GM23338 (cell line): ENCODE measurements around the gene STEAP1. TPM values are rescaled to one million over a fixed set of nuclear protein-coding genes. Genes with fewer than 3 reads are reported as not detected.
"Not testable (repeated sequence)": the region's sequence is repeated elsewhere in the genome, so short reads cannot be mapped to it uniquely, and the experiment has no call there.

Experiments used
- ATAC-seq: fragments of 200-7000 bp; cut with Tn5 transposase; 3 replicates; pipeline ENCODE4 v1.9.1; 2020
- DNase-seq: peaks from one replicate; pipeline ENCODE4 v3.0.0-alpha.2; 2015; ENCODE audit warnings: low spot score
- H2AFZ ChIP-seq: fragments of 200-600 bp; sonication (generic); 2 replicates; pipeline ENCODE4 v1.8.0; 2016; ENCODE audit warnings: antibody characterized with exemption, mild to moderate bottlenecking, moderate library complexity
- H3F3A ChIP-seq: fragments of 200-600 bp; sonication (generic); replicated peaks from 2 replicates; pipeline ENCODE4 v1.8.0; 2017; ENCODE audit warnings: antibody characterized with exemption, mixed run types, low read depth
- H3K27ac ChIP-seq: fragments of 200-600 bp; sonication (generic); 2 replicates; pipeline ENCODE4 v1.6.1; 2016; ENCODE audit warnings: low read depth
- H3K27me3 ChIP-seq: fragments of 200-600 bp; sonication (generic); 2 replicates; pipeline ENCODE4 v1.8.0; 2016; ENCODE audit warnings: mild to moderate bottlenecking, mixed run types, moderate library complexity; ENCODE audit not compliant: insufficient read depth
- H3K36me3 ChIP-seq: fragments of 200-600 bp; sonication (generic); 2 replicates; pipeline ENCODE4 v1.8.0; 2016; ENCODE audit warnings: mild to moderate bottlenecking; ENCODE audit not compliant: insufficient read depth
- H3K4me1 ChIP-seq: fragments of 200-600 bp; sonication (generic); 2 replicates; pipeline ENCODE4 v1.8.0; 2016; ENCODE audit warnings: mild to moderate bottlenecking, moderate library complexity; ENCODE audit not compliant: insufficient read depth
- H3K4me2 ChIP-seq: fragments of 200-600 bp; sonication (generic); 2 replicates; pipeline ENCODE4 v1.7.1; 2017; ENCODE audit warnings: mixed run types
- H3K4me3 ChIP-seq: fragments of 200-600 bp; sonication (generic); 2 replicates; pipeline ENCODE4 v1.6.1; 2016; ENCODE audit warnings: mixed run types
- H3K79me2 ChIP-seq: fragments of 200-600 bp; sonication (generic); replicated peaks from 2 replicates; pipeline ENCODE4 v1.8.0; 2017; ENCODE audit warnings: mild to moderate bottlenecking; ENCODE audit not compliant: insufficient read depth
- H3K9me2 ChIP-seq: fragments of 200-600 bp; sonication (generic); 2 replicates; pipeline ENCODE4 v1.8.0; 2017; ENCODE audit not compliant: insufficient read depth
- H4K20me1 ChIP-seq: fragments of 200-600 bp; sonication (generic); replicated peaks from 2 replicates; pipeline ENCODE4 v1.8.0; 2017; ENCODE audit warnings: mild to moderate bottlenecking; ENCODE audit not compliant: insufficient read depth
- H3K27ac Mint-ChIP-seq: 2 replicates; pipeline ENCODE4 v1.8.0; 2020; ENCODE audit warnings: inconsistent platforms, mild to moderate bottlenecking, moderate library complexity, mixed read lengths
- H3K27me3 Mint-ChIP-seq: 3 replicates; pipeline ENCODE4 v1.8.0; 2022; ENCODE audit warnings: low read depth, mild to moderate bottlenecking, moderate library complexity, mixed read lengths, inconsistent platforms; ENCODE audit not compliant: insufficient read depth, poor library complexity
- H3K36me3 Mint-ChIP-seq: 3 replicates; pipeline ENCODE4 v1.8.0; 2021; ENCODE audit warnings: low read depth, mild to moderate bottlenecking, inconsistent platforms, moderate library complexity, mixed read lengths
- H3K4me1 Mint-ChIP-seq: 3 replicates; pipeline ENCODE4 v1.8.0; 2020; ENCODE audit warnings: mild to moderate bottlenecking, inconsistent platforms, mixed read lengths
- H3K4me3 Mint-ChIP-seq: 3 replicates; pipeline ENCODE4 v1.8.0; 2021; ENCODE audit warnings: moderate library complexity, mild to moderate bottlenecking, inconsistent platforms, mixed read lengths
- H3K9me3 Mint-ChIP-seq: 3 replicates; pipeline ENCODE4 v1.8.0; 2020; ENCODE audit warnings: moderate library complexity, mild to moderate bottlenecking, inconsistent platforms, mixed read lengths
- CREB1 ChIP-seq: fragments of 250-450 bp; sonication (Bioruptor Pico); IDR thresholded peaks from 2 replicates; pipeline ENCODE4 v1.5.0; 2020; ENCODE audit warnings: low read depth, mild to moderate bottlenecking, moderate library complexity
- EZH2 ChIP-seq: fragments of 200-600 bp; sonication (generic); IDR thresholded peaks from one replicate; pipeline ENCODE4 v1.8.0; 2017; ENCODE audit warnings: antibody characterized with exemption, mild to moderate bottlenecking, low read depth; ENCODE audit not compliant: unreplicated experiment
- polyA plus RNA-seq: library from polyadenylated mRNA; unstranded; fragments of >200 nt; fragmentation: Nextera tagmentation; extraction: Ambion mirVana; gene quantifications from 2 replicates; pipeline ENCODE4 v1.2.1, GENCODE V29; 2016
- total RNA-seq: library from RNA; depleted of rRNA; stranded (reverse); fragments of >200 nt; shearing (Covaris generic); gene quantifications from 2 replicates; pipeline ENCODE4 v1.2.3, GENCODE V29; 2014

The STEAP1 gene
- total and polyA plus RNA-seq, 2 experiments from 2014 or later, result 14.7 to 14.9 TPM

- peak overlapping the region; percentile 78 for H3K4me3 Mint-ChIP-seq
- DNase-seq, result peak; percentile 49
- not testable (repeated sequence) for H3K36me3 Mint-ChIP-seq, H3K4me1 ChIP-seq, H3K4me1 Mint-ChIP-seq, H3K27ac ChIP-seq, H3K9me2 ChIP-seq, H3F3A ChIP-seq, H3K79me2 ChIP-seq, H3K27ac Mint-ChIP-seq, H4K20me1 ChIP-seq, H3K9me3 Mint-ChIP-seq, H3K36me3 ChIP-seq
- peak; percentile 64 for TF ChIP-seq EZH2
- peak; percentile 79 for ATAC-seq
- Histone ChIP-seq H2AFZ (peak overlapping the region; percentile 98), H3K4me3 (peak overlapping the region; percentile 56), H3K27me3 (peaks cover 36% of the 10 kb centered on the region), H3K4me2 (peak overlapping the region; percentile 77)
- H3K27me3 Mint-ChIP-seq, result peaks cover 17% of the 10 kb centered on the region
These were observed 35.6 kb upstream of the STEAP1 start for GRCh38 chr7:90118551-90119177.

GRCh38 chr7:90119178-90119971 lies 34.9 kb upstream of the STEAP1 start:
- Mint-ChIP-seq H3K27ac (no peak overlapping the region), H3K4me1 (peaks cover 4% of the 10 kb centered on the region; the same call in 2 of the 3 replicates), H3K36me3 (peaks cover 3% of the 10 kb centered on the region; the same call in 1 of the 3 replicates), H3K9me3 (peaks cover 9% of the 10 kb centered on the region), H3K27me3 (peaks cover 17% of the 10 kb centered on the region), H3K4me3 (peak overlapping the region; percentile 78)
- Histone ChIP-seq H3K27ac (no peak overlapping the region), H3K4me3 (peak overlapping the region; percentile 56), H2AFZ (peak overlapping the region; percentile 89), H3K4me2 (peak overlapping the region; percentile 77), H3K27me3 (peaks cover 36% of the 10 kb centered on the region), H3K9me2 (no peaks in the 10 kb centered on the region), H3K36me3 (no peaks in the 10 kb centered on the region), H4K20me1 (no peaks in the 10 kb centered on the region), H3K79me2 (no peaks in the 10 kb centered on the region), H3F3A (no peaks in the 10 kb centered on the region), H3K4me1 (no peaks in the 10 kb centered on the region)
- TF ChIP-seq EZH2, result peak; percentile 70
- TF ChIP-seq CREB1 (CRISPR knock-in tag), result no peak
- DNase-seq (peak; percentile 55), ATAC-seq (peak; percentile 83)

GRCh38 chr7:90120205-90120604 lies 34.1 kb upstream of the STEAP1 start:
- not testable (repeated sequence) for H3K27ac ChIP-seq, H3F3A ChIP-seq, DNase-seq, H3K9me3 Mint-ChIP-seq, ATAC-seq, H3K36me3 Mint-ChIP-seq, H4K20me1 ChIP-seq, H3K4me1 ChIP-seq, H3K27ac Mint-ChIP-seq, H3K79me2 ChIP-seq, H3K4me1 Mint-ChIP-seq, H2AFZ ChIP-seq, H3K36me3 ChIP-seq, H3K9me2 ChIP-seq
- Mint-ChIP-seq H3K27me3 (peaks cover 17% of the 10 kb centered on the region), H3K4me3 (peak overlapping the region; percentile 78)
- peak overlapping the region; percentile 56 for H3K4me3 ChIP-seq
- peaks cover 36% of the 10 kb centered on the region for H3K27me3 ChIP-seq
- peak overlapping the region; percentile 77 for H3K4me2 ChIP-seq

GRCh38 chr7:90131746-90132145 lies 22.5 kb upstream of the STEAP1 start:
- not testable (repeated sequence) for H3K4me2 ChIP-seq, H4K20me1 ChIP-seq, H3K4me3 Mint-ChIP-seq, H3F3A ChIP-seq, H3K27me3 ChIP-seq, H3K27me3 Mint-ChIP-seq, H3K36me3 ChIP-seq, H3K4me1 Mint-ChIP-seq, DNase-seq, H3K4me1 ChIP-seq, H3K9me2 ChIP-seq, H3K27ac ChIP-seq, H3K4me3 ChIP-seq, H3K79me2 ChIP-seq, H3K27ac Mint-ChIP-seq, ATAC-seq, H2AFZ ChIP-seq
- Mint-ChIP-seq H3K36me3 (peaks cover 29% of the 10 kb centered on the region), H3K9me3 (peaks cover 32% of the 10 kb centered on the region)

DNA sequence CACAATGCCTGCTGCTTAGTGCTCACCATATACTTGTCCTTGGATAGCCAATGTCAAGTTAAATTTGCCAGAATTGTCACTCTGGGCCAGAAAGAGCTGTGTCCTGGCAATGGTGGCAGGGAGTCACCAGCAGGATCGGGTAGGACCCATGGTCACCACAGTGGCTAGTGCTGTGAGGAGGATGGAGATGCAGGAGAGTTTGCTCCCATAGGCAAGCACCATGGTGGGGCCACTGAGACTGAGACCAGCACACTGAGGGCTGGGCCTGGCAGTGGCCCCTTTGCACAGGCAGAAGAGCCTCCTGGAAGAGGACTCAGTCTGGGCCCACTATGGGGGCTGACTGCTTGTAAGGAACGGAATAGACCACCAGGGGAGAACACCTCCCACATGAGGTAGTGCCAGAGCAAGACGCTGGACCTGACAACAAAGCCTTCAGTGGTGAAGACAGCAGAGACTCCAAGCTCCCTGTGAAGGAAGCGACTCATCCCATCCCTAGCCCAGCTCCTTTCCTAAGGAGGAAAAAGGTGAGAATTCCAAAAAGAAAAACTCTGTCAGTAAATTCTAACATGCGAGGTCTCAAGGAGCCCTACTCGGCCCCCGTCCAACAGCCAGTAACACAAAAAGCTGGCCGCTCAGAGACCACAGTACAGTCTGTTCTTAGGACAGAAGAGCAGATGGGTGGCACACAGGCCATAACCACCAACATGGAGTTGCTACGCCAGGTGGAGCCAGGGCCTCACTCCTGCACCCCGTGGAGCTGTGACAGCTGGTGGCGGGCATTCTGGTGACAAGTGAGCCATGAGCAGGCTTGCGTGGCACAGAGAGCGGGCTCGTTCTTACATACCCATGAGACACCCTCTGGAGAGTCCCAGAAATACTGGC lies 6.9 kb upstream of the STEAP1 start:
- not testable (repeated sequence) for H3K36me3 Mint-ChIP-seq, H3K27me3 Mint-ChIP-seq, H3K4me3 Mint-ChIP-seq, H4K20me1 ChIP-seq, H3K27me3 ChIP-seq, H3K79me2 ChIP-seq, H3K4me1 ChIP-seq, H3K27ac ChIP-seq, H3K4me3 ChIP-seq, ATAC-seq, H2AFZ ChIP-seq, H3K36me3 ChIP-seq, H3F3A ChIP-seq, H3K27ac Mint-ChIP-seq, H3K9me3 Mint-ChIP-seq, DNase-seq, H3K9me2 ChIP-seq, H3K4me2 ChIP-seq
- peaks cover 22% of the 10 kb centered on the region for H3K4me1 Mint-ChIP-seq
